Endothelial cell of umbilical vein (primary cell): Measurements from ENCODE around the gene ACOT11. TPM values are rescaled to one million over a fixed set of nuclear protein-coding genes. Genes with fewer than 3 reads are reported as not detected.
"Not testable (repeated sequence)": the region's sequence is repeated elsewhere in the genome, so short reads cannot be mapped to it uniquely, and the experiment has no call there.

Experiments used
- BruUV-seq: library from RNA; stranded (reverse); fragments of 400-500 nt; replicated peaks from 2 replicates; lab custom pipeline; 2021; lab: Mats Ljungman, UMichigan
- CTCF ChIA-PET: fragments of 300-600, 350-600 bp; sonication (Branson Sonifier 250); formaldehyde crosslinking; loops from one replicate; lab custom pipeline; 2021; ENCODE audit warnings: antibody characterized with exemption, inconsistent platforms; lab: Charles Lee
- POLR2A ChIA-PET: fragments of 300-600, 350-600 bp; sonication (Branson Sonifier 250); formaldehyde crosslinking; loops from one replicate; lab custom pipeline; 2021; ENCODE audit warnings: antibody characterized with exemption, inconsistent platforms; lab: Charles Lee
- DNase-seq: peaks from one replicate; pipeline ENCODE4 v3.0.0-alpha.2; 2011; ENCODE audit warnings: low read depth, low spot score
- FAIRE-seq: peaks from 2 replicates; lab custom pipeline; 2011; peaks lifted over from hg19 to GRCh38; lab: Jason Lieb, UNC
- H2AFZ ChIP-seq: 2 replicates; pipeline ENCODE4 v1.6.0; 2012; ENCODE audit warnings: low read depth, low read length, control low read depth, inconsistent platforms
- H3K27ac ChIP-seq: 2 replicates; pipeline ENCODE4 v1.5.1; 2011; ENCODE audit warnings: low read depth, mild to moderate bottlenecking, control low read depth, low read length, moderate library complexity; ENCODE audit not compliant: insufficient read depth
- H3K27me3 ChIP-seq, 2 experiments: 2 replicates each; pipeline versions ENCODE4 v1.6.0 to v1.6.1; 2011; ENCODE audit warnings: low read length in 2 of 2, mixed read lengths in 1 of 2; ENCODE audit not compliant: control insufficient read depth in 2 of 2, insufficient read depth in 2 of 2
- H3K36me3 ChIP-seq, 2 experiments: 2 replicates in 1 of 2; 3 replicates in 1 of 2; pipeline ENCODE4 v1.5.1; 2011; ENCODE audit warnings: low read length in 2 of 2, mild to moderate bottlenecking in 1 of 2, moderate library complexity in 1 of 2; ENCODE audit not compliant: control insufficient read depth in 2 of 2, insufficient read depth in 2 of 2; ENCODE audit errors: extremely low read depth in 1 of 2
- H3K4me1 ChIP-seq: 3 replicates; pipeline ENCODE4 v1.5.1; 2011; ENCODE audit warnings: mild to moderate bottlenecking, low read length; ENCODE audit not compliant: control insufficient read depth, insufficient read depth; ENCODE audit errors: extremely low read depth
- H3K4me2 ChIP-seq: 2 replicates; pipeline ENCODE4 v1.6.1; 2011; ENCODE audit warnings: low read length, control low read depth, mixed read lengths; ENCODE audit not compliant: insufficient read depth
- H3K4me3 ChIP-seq, 3 experiments: fragments of 200-600 bp in 1 of 3; sonication (generic), shearing (Covaris generic) in 1 of 3; replicated peaks in 1 of 3; 2 replicates each; pipeline ENCODE4 v1.5.1; 2011 to 2016; ENCODE audit warnings: control low read depth in 3 of 3, low read length in 3 of 3, mild to moderate bottlenecking in 2 of 3, inconsistent platforms in 1 of 3, low read depth in 1 of 3, moderate library complexity in 1 of 3; ENCODE audit not compliant: insufficient read depth in 1 of 3
- H3K79me2 ChIP-seq: 2 replicates; pipeline ENCODE4 v1.6.0; 2012; ENCODE audit warnings: low read length, inconsistent platforms; ENCODE audit not compliant: control insufficient read depth, insufficient read depth
- H3K9ac ChIP-seq: replicated peaks from 2 replicates; pipeline ENCODE3; 2011; ENCODE audit warnings: low read length, control low read depth; ENCODE audit not compliant: insufficient read depth; ENCODE audit errors: extremely low read depth
- H3K9me1 ChIP-seq: replicated peaks from 3 replicates; pipeline ENCODE4 v1.6.0; 2011; ENCODE audit warnings: mild to moderate bottlenecking, low read length; ENCODE audit not compliant: control insufficient read depth, insufficient read depth; ENCODE audit errors: extremely low read depth
- H3K9me3 ChIP-seq: replicated peaks from 2 replicates; pipeline ENCODE4 v1.5.1; 2012; ENCODE audit warnings: low read length, inconsistent platforms; ENCODE audit not compliant: control insufficient read depth, insufficient read depth
- H4K20me1 ChIP-seq: replicated peaks from 2 replicates; pipeline ENCODE3; 2011; ENCODE audit warnings: mild to moderate bottlenecking, low read length; ENCODE audit not compliant: control insufficient read depth, insufficient read depth; ENCODE audit errors: extremely low read depth
- GATA2 ChIP-seq: IDR thresholded peaks from 2 replicates; pipeline ENCODE4 v1.7.0; 2011; ENCODE audit warnings: low read depth, mild to moderate bottlenecking, moderate library complexity, mixed read lengths, low read length; ENCODE audit not compliant: insufficient read length, insufficient read depth
- dilution Hi-C: fragments of 300-500 bp; cut with MboI; formaldehyde crosslinking; loops from one replicate; pipeline ENCODE4 v1.15.0; 2019; ENCODE audit warnings: low sequenced_read_pairs; ENCODE audit not compliant: extremely low pct_ligation_motif_present
- intact Hi-C: fragments of 100-400 bp; cut with micrococcal nuclease; formaldehyde crosslinking; loops from one replicate; pipeline ENCODE4 v1.10.0; 2022
- polyA plus RNA-seq, 4 experiments: library from polyadenylated mRNA; depleted of rRNA in 3 of 4; stranded (reverse) in 3 of 4; unstranded in 1 of 4; fragments of >200 nt; gene quantifications; 2 replicates each; pipeline versions ENCODE4 v1.2.1 to v1.2.3, GENCODE V29; 2011 to 2012; ENCODE audit warnings: missing spikeins in 1 of 4
- total RNA-seq: library from RNA; stranded (reverse); gene quantifications from 2 replicates; pipeline ENCODE4 v1.2.3, GENCODE V29; 2021

The ACOT11 gene
- total and polyA plus RNA-seq, 2 donors (not counting 3 experiments of a cell fraction or from before 2014, with no cell fraction given): 4.5 to 5.4 TPM

DNA sequence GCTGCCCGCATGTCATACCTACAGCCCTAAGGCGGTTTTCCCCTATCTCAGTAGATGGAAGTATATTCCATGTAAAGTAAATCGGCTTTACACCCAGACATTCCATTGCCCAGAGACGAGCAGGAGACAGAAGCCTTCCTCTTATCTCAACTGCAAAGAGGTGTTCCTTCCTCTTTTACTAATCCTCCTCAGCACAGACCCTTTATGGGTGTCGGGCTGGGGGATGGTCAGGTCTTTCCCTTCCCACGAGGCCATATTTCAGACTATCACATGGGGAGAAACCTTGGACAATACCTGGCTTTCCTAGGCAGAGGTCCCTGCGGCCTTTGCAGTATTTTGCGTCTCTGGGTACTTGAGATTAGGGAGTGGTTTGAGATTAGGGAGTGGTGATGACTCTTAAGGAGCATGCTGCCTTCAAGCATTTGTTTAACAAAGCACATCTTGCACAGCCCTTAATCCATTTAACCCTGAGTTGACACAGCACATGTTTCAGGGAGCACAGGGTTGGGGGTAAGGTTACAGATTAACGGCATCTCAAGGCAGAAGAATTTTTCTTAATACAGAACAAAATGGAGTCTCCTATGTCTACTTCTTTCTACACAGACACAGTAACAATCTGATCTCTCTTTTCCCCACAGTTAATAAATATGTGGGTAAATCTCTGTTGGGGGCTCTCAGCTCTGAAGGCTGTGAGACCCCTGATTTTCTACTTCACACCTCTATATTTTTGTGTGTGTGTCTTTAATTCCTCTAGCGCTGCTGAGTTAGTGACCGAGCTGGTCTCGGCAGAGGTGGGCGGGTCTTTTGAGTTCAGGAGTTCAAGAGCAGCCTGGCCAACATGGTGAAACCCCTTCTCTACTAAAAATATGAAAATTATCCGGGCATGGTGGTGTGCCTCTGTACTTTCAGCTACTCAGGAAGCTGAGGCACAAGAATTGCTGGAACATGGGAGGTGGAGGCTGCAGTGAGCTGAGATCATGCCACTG lies 88.7 kb downstream of the ACOT11 start:
- H3K27me3 ChIP-seq: peaks cover 11 to 12% of the 10 kb centered on the region in 2 experiments
- DNase-seq, H3K79me2 ChIP-seq, H3K4me3 ChIP-seq, H3K4me2 ChIP-seq, FAIRE-seq, H3K9me3 ChIP-seq, BruUV-seq, CTCF ChIA-PET, POLR2A ChIA-PET, H3K9ac ChIP-seq, H3K27ac ChIP-seq, H3K36me3 ChIP-seq, H2AFZ ChIP-seq, intact Hi-C loops, H3K9me1 ChIP-seq, H4K20me1 ChIP-seq, H3K4me1 ChIP-seq, dilution Hi-C loops: not testable (repeated sequence)

DNA sequence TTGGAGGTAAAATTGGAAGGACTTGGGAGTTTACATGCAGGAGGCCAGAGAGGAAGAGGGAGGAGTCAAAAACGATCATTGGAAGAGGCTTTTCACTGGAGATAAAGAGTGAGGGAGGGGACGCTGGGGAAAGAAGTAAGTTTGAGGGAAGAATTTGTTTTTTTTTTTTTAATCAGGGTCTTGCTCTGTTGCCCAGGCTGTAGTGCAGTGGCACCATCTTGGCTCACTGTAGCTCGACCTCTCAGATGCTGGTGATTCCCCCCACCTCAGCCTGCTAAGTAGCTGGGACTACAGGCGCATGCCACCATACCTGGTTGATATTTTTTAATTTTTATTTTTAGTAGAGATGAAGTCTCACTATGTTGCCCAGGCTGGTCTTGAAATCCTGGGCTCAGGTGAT lies 92.3 kb downstream of the ACOT11 start:
- no peak overlapping the region for H3K4me2 ChIP-seq
- no TSS peak for BruUV-seq
- dilution Hi-C loops: no loop called here

More for the DNA sequence above, 92.3 kb downstream of the ACOT11 start:
- TF ChIP-seq GATA2: no peak
- DNase-seq: no peak
- H3K36me3 ChIP-seq: no peaks in the 10 kb centered on the region
- no peaks in the 10 kb centered on the region for H3K4me1 ChIP-seq
- POLR2A ChIA-PET: no interaction called here
- H2AFZ ChIP-seq: no peak overlapping the region
- H3K79me2 ChIP-seq: no peaks in the 10 kb centered on the region
- H4K20me1 ChIP-seq: no peaks in the 10 kb centered on the region
- H3K9me3 ChIP-seq: no peaks in the 10 kb centered on the region
- CTCF ChIA-PET: no interaction called here
- H3K27me3 ChIP-seq: peaks cover 0 to 5% of the 10 kb centered on the region in 2 experiments
- H3K9ac ChIP-seq: no peak overlapping the region
- FAIRE-seq: no peak
- no peak overlapping the region for H3K4me3 ChIP-seq
- no peaks in the 10 kb centered on the region for H3K9me1 ChIP-seq
- intact Hi-C loops: no loop called here
- H3K27ac ChIP-seq: no peak overlapping the region
